Liver (tissue), 9 donors: ENCODE measurements around the gene ZNF280D. TPM values are rescaled to one million over a fixed set of nuclear protein-coding genes. Genes with fewer than 3 reads are reported as not detected.

Experiments used
- DNase-seq: peaks from one replicate; pipeline ENCODE4 v3.0.0-alpha.2; 2017; ENCODE audit warnings: low spot score
- H3K27ac ChIP-seq, 2 donors: one replicate each; pipeline ENCODE4 v1.7.0; 2013; ENCODE audit warnings: inconsistent platforms in 2 of 2, low read length in 2 of 2, control low read depth in 1 of 2, low read depth in 1 of 2, mild to moderate bottlenecking in 1 of 2
- H3K27me3 ChIP-seq, 4 donors: one replicate each; pipeline versions ENCODE4 v1.6.1 to v1.7.0; 2013; ENCODE audit warnings: low read length in 3 of 4, inconsistent platforms in 1 of 4, mild to moderate bottlenecking in 1 of 4, moderate library complexity in 1 of 4; ENCODE audit not compliant: control insufficient read depth in 4 of 4, insufficient read depth in 4 of 4
- H3K36me3 ChIP-seq, 4 donors: one replicate each; pipeline versions ENCODE4 v1.6.1 to v1.7.0; 2013; ENCODE audit warnings: low read length in 3 of 4, mild to moderate bottlenecking in 3 of 4, low read depth in 1 of 4, moderate library complexity in 1 of 4; ENCODE audit not compliant: control insufficient read depth in 4 of 4, insufficient read depth in 3 of 4
- H3K4me1 ChIP-seq, 4 donors: one replicate each; pipeline versions ENCODE4 v1.6.1 to v1.7.0; 2013; ENCODE audit warnings: low read length in 3 of 4, mild to moderate bottlenecking in 3 of 4, moderate library complexity in 1 of 4; ENCODE audit not compliant: control insufficient read depth in 4 of 4, insufficient read depth in 4 of 4
- H3K4me3 ChIP-seq, 3 donors: one replicate each; pipeline versions ENCODE4 v1.6.1 to v1.7.0; 2013; ENCODE audit warnings: low read length in 3 of 3, control low read depth in 1 of 3, low read depth in 1 of 3, mild to moderate bottlenecking in 1 of 3
- H3K9ac ChIP-seq, 2 donors: one replicate each; pipeline ENCODE4 v1.7.0; 2013; ENCODE audit warnings: low read length in 2 of 2, mild to moderate bottlenecking in 2 of 2, moderate library complexity in 2 of 2, control low read depth in 1 of 2, low read depth in 1 of 2
- H3K9me3 ChIP-seq, 4 donors: one replicate each; pipeline versions ENCODE4 v1.6.1 to v1.7.0; 2013; ENCODE audit warnings: low read length in 3 of 4; ENCODE audit not compliant: control insufficient read depth in 4 of 4
- ATF3 ChIP-seq: IDR thresholded peaks from 2 replicates; pipeline ENCODE4 v1.6.1; 2016; ENCODE audit warnings: antibody characterized with exemption
- EGR1 ChIP-seq, 2 donors: IDR thresholded peaks; 2 replicates each; pipeline ENCODE4 v1.6.1; 2016 to 2018; ENCODE audit warnings: antibody characterized with exemption in 2 of 2, low read depth in 2 of 2
- FOXA1 ChIP-seq: IDR thresholded peaks from 2 replicates; pipeline ENCODE4 v1.6.1; 2016; ENCODE audit warnings: antibody characterized with exemption
- FOXA2 ChIP-seq: IDR thresholded peaks from 2 replicates; pipeline ENCODE4 v1.6.1; 2016; ENCODE audit warnings: antibody characterized with exemption
- HNF4A ChIP-seq, 2 donors: conservative IDR thresholded peaks; 2 replicates each; pipeline ENCODE4 v1.6.1; 2016; ENCODE audit warnings: antibody characterized with exemption in 2 of 2, mild to moderate bottlenecking in 2 of 2
- HNF4G ChIP-seq: IDR thresholded peaks from 2 replicates; pipeline ENCODE4 v1.6.1; 2016; ENCODE audit warnings: antibody characterized with exemption
- JUND ChIP-seq, 2 donors: IDR thresholded peaks; 2 replicates each; pipeline ENCODE4 v1.6.1; 2016; ENCODE audit warnings: antibody characterized with exemption in 2 of 2
- MAX ChIP-seq: IDR thresholded peaks from 2 replicates; pipeline ENCODE4 v1.6.1; 2016; ENCODE audit warnings: antibody characterized with exemption
- NR2F2 ChIP-seq: IDR thresholded peaks from 2 replicates; pipeline ENCODE4 v1.6.1; 2016; ENCODE audit warnings: antibody characterized with exemption
- RXRA ChIP-seq, 2 donors: IDR thresholded peaks; 2 replicates each; pipeline ENCODE4 v1.6.1; 2017 to 2018; ENCODE audit warnings: antibody characterized with exemption in 2 of 2, mild to moderate bottlenecking in 1 of 2
- SP1 ChIP-seq: IDR thresholded peaks from 2 replicates; pipeline ENCODE4 v1.6.1; 2018; ENCODE audit warnings: antibody characterized with exemption, mild to moderate bottlenecking
- YY1 ChIP-seq: IDR thresholded peaks from 2 replicates; pipeline ENCODE4 v1.6.1; 2016; ENCODE audit warnings: antibody characterized with exemption, mild to moderate bottlenecking
- WGBS: extraction: QIAGEN DNeasy Blood & Tissue Kit; methylation state at CpG from one replicate; pipeline ENCODE4 v1.1.7; 2013; 5-methylcytosine and 5-hydroxymethylcytosine counted together
- polyA plus RNA-seq, 2 donors: library from polyadenylated mRNA; stranded (reverse) in 1 of 2; unstranded in 1 of 2; fragments of 200-250 nt in 1 of 2; fragments of >200 nt in 1 of 2; fragmentation: Nextera tagmentation in 1 of 2; extraction: Ambion mirVana in 1 of 2; gene quantifications; one replicate each; pipeline versions ENCODE4 v1.2.1 to v1.2.3, GENCODE V29; 2013 to 2015
- total RNA-seq, 2 donors: library from RNA; depleted of rRNA; stranded (reverse); fragments of >200 nt; gene quantifications; one replicate each; pipeline ENCODE4 v1.2.3, GENCODE V29; 2014
- TF ChIP-seq, protein P1 (sequence below): IDR thresholded peaks from 2 replicates; pipeline ENCODE4 v1.6.1; 2016; ENCODE audit warnings: antibody characterized with exemption, mild to moderate bottlenecking
- TF ChIP-seq, protein P2 (sequence below): IDR thresholded peaks from 2 replicates; pipeline ENCODE4 v1.6.1; 2016; ENCODE audit warnings: antibody characterized with exemption
- donor health status: healthy.
- donor health status: healthy.
- donor health status: healthy.
- donor health status: healthy.
- donor health status: healthy.

ZNF280D gene
- total and polyA plus RNA-seq, 4 donors, result 5.2 to 32.6 (median 18.9) TPM

- Histone ChIP-seq H3K36me3 (no peaks in the 10 kb centered on the region), H3K4me1 (no peaks in the 10 kb centered on the region), H3K9ac (no peak overlapping the region), H3K9me3 (no peaks in the 10 kb centered on the region), H3K27ac (no peak overlapping the region), H3K4me3 (no peak overlapping the region), H3K27me3 (no peaks in the 10 kb centered on the region)
- no peak for DNase-seq
- TF ChIP-seq, protein P1, sequence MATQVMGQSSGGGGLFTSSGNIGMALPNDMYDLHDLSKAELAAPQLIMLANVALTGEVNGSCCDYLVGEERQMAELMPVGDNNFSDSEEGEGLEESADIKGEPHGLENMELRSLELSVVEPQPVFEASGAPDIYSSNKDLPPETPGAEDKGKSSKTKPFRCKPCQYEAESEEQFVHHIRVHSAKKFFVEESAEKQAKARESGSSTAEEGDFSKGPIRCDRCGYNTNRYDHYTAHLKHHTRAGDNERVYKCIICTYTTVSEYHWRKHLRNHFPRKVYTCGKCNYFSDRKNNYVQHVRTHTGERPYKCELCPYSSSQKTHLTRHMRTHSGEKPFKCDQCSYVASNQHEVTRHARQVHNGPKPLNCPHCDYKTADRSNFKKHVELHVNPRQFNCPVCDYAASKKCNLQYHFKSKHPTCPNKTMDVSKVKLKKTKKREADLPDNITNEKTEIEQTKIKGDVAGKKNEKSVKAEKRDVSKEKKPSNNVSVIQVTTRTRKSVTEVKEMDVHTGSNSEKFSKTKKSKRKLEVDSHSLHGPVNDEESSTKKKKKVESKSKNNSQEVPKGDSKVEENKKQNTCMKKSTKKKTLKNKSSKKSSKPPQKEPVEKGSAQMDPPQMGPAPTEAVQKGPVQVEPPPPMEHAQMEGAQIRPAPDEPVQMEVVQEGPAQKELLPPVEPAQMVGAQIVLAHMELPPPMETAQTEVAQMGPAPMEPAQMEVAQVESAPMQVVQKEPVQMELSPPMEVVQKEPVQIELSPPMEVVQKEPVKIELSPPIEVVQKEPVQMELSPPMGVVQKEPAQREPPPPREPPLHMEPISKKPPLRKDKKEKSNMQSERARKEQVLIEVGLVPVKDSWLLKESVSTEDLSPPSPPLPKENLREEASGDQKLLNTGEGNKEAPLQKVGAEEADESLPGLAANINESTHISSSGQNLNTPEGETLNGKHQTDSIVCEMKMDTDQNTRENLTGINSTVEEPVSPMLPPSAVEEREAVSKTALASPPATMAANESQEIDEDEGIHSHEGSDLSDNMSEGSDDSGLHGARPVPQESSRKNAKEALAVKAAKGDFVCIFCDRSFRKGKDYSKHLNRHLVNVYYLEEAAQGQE, result no peak
- TF ChIP-seq FOXA2, result no peak
- 94% methylated on average over 4 of the region's 4 CpGs for WGBS
These were observed 6.2 kb upstream of the ZNF280D start for GRCh38 chr15:56739474-56739873.

DNA sequence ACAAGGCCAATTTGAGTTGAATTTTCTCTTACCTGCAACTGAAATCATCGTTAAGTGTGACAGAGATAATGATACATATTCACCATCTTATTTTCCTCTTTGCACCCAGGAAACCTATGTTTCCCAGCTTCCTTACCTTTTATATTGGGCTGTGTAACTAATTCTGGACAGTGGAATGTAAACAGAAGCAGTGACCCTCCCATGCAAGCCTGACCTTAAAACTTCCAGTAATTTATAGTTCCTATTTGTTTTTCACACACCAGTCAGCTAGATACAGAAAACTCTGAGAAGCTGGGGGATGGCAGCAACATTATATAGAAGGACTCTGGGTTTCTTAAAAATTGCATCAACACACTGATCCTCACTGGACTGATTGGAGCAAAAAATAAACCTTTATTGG is 4.5 kb upstream of the ZNF280D start:
- H3K36me3 ChIP-seq, result no peaks in the 10 kb centered on the region
- peaks cover 0 to 5% (median 1%) of the 10 kb centered on the region in 4 donors for H3K4me1 ChIP-seq
- no peaks in the 10 kb centered on the region for H3K27me3 ChIP-seq
- 74% methylated on average over 1 of the region's 1 CpG for WGBS
- TF ChIP-seq ATF3, result no peak
- TF ChIP-seq MAX, result no peak
- TF ChIP-seq JUND (IDR thresholded peaks at IDR 0.05), result no peak
- TF ChIP-seq FOXA1, result no peak
- TF ChIP-seq NR2F2, result no peak
- peak; percentile 25 to 32 for TF ChIP-seq RXRA (IDR thresholded peaks at IDR 0.05)
- TF ChIP-seq HNF4A (conservative IDR thresholded peaks at IDR 0.05), result peak; percentile 12 to 23
- TF ChIP-seq SP1, result peak; percentile 24
- TF ChIP-seq, protein P2, sequence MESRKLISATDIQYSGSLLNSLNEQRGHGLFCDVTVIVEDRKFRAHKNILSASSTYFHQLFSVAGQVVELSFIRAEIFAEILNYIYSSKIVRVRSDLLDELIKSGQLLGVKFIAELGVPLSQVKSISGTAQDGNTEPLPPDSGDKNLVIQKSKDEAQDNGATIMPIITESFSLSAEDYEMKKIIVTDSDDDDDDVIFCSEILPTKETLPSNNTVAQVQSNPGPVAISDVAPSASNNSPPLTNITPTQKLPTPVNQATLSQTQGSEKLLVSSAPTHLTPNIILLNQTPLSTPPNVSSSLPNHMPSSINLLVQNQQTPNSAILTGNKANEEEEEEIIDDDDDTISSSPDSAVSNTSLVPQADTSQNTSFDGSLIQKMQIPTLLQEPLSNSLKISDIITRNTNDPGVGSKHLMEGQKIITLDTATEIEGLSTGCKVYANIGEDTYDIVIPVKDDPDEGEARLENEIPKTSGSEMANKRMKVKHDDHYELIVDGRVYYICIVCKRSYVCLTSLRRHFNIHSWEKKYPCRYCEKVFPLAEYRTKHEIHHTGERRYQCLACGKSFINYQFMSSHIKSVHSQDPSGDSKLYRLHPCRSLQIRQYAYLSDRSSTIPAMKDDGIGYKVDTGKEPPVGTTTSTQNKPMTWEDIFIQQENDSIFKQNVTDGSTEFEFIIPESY, result no peak
- TF ChIP-seq FOXA2, result no peak
- TF ChIP-seq HNF4G, result no peak
- TF ChIP-seq YY1, result no peak
- no peak for TF ChIP-seq EGR1 (IDR thresholded peaks at IDR 0.05; ENCODE audit: low read depth in 2 of 2)
- TF ChIP-seq, protein P1, result peak; percentile 18
- H3K9me3 ChIP-seq, result no peaks in the 10 kb centered on the region
- peak overlapping the region in 1 of 2 donors; percentile 7 for H3K9ac ChIP-seq
- DNase-seq, result no peak
- no peak overlapping the region for H3K27ac ChIP-seq
- H3K4me3 ChIP-seq, result peak overlapping the region in 1 of 3 donors; percentile 1
